ENCODE results near the gene CNTN6.

DNA sequence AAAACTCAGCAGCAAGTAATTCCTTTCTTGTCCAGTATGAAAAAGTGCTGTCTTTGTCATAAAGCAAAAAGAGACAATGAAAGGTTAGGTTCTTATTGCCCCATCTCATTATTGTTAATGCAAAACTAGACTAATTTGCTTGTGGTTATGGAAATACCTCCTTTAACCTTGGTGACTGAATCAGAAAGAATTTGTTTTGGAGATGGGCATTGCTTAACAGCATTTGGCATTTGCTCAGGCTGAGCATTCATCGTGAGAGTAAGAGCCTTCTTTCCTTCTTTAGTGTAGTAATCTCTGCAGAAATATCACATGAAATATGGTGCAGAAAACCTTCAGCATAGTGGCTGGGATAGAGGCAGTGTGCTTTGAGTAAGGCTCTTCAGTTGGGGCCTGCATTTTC, 103.1 kb downstream of the CNTN6 start:
- TF ChIP-seq, protein P1, sequence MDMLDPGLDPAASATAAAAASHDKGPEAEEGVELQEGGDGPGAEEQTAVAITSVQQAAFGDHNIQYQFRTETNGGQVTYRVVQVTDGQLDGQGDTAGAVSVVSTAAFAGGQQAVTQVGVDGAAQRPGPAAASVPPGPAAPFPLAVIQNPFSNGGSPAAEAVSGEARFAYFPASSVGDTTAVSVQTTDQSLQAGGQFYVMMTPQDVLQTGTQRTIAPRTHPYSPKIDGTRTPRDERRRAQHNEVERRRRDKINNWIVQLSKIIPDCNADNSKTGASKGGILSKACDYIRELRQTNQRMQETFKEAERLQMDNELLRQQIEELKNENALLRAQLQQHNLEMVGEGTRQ (IDR thresholded peaks at IDR 0.05; ENCODE audit: low read depth, low read length), result no peak
- TF ChIP-seq, protein P2, sequence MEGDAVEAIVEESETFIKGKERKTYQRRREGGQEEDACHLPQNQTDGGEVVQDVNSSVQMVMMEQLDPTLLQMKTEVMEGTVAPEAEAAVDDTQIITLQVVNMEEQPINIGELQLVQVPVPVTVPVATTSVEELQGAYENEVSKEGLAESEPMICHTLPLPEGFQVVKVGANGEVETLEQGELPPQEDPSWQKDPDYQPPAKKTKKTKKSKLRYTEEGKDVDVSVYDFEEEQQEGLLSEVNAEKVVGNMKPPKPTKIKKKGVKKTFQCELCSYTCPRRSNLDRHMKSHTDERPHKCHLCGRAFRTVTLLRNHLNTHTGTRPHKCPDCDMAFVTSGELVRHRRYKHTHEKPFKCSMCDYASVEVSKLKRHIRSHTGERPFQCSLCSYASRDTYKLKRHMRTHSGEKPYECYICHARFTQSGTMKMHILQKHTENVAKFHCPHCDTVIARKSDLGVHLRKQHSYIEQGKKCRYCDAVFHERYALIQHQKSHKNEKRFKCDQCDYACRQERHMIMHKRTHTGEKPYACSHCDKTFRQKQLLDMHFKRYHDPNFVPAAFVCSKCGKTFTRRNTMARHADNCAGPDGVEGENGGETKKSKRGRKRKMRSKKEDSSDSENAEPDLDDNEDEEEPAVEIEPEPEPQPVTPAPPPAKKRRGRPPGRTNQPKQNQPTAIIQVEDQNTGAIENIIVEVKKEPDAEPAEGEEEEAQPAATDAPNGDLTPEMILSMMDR (conservative IDR thresholded peaks at IDR 0.05; ENCODE audit: low read depth, low read length), result no peak
